ENCODE results near the gene RASSF4.

RASSF4 gene, protein sequence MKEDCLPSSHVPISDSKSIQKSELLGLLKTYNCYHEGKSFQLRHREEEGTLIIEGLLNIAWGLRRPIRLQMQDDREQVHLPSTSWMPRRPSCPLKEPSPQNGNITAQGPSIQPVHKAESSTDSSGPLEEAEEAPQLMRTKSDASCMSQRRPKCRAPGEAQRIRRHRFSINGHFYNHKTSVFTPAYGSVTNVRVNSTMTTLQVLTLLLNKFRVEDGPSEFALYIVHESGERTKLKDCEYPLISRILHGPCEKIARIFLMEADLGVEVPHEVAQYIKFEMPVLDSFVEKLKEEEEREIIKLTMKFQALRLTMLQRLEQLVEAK

DNA sequence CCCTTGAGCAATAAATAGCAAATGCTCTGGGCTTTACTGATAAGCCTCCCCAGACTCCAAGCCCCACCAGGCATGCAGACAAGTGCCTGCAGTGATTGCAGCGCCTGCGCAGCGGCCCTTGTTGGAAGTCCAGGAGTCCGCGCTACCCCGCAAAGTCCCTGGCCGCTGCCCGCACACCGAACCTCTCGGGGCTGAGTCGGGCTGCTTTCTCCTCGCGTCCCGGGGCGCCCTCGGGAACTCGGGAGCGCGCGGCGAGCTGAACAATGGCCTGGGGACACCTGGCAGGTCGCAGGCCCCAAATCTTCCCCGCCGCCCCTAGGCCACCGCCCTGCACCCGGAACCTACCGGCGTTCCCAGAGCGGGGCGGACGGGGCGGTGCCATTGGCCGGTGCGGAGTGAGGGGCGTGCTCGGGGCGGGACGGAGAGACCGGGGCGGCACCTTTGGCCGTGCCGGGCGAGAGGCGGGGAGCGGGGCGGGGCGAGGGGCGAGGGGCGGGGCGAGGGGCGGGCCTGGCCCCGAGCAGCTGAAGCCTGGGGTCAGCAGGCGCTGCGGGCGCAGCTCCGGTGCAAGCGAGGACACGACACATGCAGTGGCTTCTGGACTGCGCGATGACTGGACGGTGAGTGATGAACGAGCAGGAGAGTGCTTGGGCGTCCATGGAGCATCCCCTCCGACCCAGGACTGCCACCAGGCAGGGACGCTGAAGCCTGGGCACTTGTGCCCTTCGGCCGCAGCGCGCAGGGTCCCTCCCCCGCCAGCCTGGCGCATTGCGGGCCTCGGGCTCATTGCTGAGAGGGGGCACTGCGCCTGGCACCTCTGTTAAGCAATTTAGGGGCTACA is at the start of gene RASSF4:
Gene RASSF4, plus strand, starts transcription at position 556 of the 841 bp plus-strand sequence. CDS start 10,401 bp downstream, outside the sequence.
- peak; percentile 81 for DNase-seq (ENCODE audit: low read depth)

DNA sequence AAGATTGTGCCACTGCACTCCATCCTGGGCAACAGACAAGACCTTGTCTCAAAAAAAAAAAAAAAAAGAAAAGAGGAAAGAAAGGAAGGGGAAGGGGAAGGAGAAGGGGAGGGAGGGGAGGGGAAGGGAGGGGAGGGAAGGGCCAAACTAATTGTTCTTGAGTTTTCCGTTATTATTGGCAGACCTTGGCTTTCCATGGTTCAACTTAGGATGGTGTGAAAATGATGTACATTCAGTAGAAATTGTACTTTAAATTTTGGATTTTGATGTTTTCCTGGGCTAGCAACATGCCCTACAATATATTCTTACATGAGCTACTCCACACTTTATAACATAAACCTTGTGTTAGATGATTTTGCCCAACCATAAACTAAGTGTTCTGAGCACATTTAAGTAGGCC is 49.7 kb upstream of the RASSF4 start:
- no peak for DNase-seq (ENCODE audit: low read depth)

DNA sequence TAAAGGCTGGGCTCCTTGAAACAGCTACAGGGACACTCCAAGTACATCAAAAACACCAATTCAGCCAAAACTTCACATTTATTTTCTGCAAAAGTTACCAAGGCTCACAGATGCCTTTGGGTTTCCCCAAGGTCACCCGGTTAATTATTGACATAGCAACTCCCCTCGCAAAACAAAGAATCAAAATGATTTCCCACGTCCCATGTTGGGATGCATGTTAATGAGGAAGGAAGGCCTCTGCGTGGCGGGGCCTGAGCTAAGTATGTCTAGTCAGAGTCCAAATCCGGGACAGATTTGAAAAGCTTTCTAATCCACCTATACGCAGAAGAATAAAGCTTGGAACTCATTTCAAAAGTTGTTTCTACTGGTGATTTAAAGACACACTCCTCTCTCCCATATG is 49.0 kb upstream of the RASSF4 start:
- DNase-seq (ENCODE audit: low read depth), result no peak

DNA sequence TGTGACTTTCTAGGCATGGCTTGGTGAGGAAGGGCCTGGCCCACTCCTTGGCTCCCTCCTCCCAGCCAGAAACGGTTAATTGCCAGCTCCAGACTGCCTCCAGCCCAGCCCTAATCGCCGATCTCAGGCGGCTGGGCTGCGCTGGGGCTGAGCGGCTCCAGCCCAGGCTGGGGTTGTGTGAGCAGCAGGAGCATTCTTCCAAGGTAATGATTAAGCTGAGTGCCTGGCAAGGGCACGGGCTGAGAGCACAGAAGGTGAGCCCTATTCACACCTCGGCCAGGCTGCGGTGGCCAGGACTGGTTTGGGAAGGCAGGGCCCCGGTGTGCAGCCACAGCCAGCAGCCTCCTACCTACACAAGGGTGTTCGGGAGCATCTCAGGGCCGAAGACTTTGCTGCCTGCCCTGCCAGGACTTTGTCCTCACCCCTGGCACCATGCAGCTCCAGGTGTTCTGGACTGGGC is 48.5 kb upstream of the RASSF4 start, which contains the start of gene TMEM72:
Gene TMEM72, plus strand, starts transcription at position 257 of the 460 bp plus-strand sequence. Its CDS starts 176 bp downstream, at position 433.
- no peak for DNase-seq (ENCODE audit: low read depth)

DNA sequence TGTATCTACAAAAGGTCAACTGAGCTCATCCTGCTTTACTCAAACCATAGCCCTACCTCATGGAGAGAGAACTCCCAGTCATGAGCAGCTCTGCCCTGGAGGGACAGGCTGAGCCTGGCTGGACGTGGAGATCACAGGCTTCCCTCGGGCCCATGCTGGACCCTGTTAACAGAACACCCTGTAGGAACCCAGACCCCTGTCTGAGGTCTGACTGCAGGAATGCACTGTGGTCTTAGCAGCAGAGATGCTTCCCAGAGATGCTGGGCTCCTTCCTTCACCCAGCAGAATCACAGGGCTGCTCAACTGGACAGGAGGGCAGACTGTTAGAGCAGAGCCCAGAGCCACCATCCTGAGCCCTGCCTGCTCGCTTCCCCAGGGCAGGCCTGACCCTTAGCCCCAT is 47.7 kb upstream of the RASSF4 start:
- DNase-seq (ENCODE audit: low read depth), result no peak

DNA sequence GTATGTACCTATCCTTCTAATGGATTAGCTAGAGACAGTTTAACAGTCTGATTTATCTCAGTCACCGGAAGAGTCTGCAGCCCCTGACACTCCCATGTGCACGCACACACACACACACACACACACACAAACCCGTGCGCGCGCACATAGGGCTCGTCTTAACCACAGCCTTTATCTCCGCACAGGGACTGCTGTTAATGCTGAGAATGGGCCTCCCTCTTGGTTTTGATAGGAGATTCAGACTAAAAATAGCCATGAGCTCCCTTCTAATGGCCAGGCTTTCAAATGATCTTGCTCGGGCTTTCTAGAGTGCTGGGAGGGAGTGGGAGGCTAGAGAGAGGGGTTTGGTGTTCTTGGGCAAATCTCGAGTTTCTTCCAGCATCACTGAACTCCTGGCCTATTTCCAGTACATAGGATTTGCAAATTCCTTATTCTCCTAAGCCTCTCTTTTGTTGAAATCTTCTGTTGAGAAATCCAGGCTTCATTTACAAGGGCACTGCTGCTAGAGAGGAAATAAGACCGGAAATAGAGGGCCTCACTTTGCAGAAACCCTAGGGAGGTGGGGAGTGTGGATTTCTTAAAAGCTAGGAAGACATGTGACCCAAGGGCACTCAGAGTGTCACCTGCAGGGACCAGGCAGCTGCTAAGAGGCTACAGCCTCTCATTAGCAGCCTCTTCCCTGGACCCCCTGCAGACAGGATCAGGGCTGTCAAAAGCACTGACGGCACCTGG is 46.1 kb upstream of the RASSF4 start:
- no peak for DNase-seq (ENCODE audit: low read depth)

DNA sequence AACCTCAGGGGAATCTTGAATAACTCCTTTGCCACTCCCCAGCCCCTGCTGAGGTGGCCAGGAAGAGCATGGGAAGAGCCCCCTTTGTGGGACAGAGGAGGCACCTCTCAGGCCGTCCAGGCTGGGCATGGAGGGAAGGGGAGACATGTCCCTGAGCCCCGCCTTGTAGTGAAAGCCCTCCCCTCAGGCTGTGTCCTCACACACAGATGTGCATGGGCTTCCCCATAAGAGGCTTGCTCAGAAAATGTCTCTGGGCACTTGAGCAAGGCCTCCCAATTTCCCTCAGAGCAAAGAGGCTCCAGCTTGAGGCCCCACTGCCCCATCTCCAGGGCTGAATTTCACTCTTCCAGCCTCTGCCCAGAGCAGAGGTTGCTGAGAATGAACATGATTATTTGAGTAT is 44.7 kb upstream of the RASSF4 start:
- no peak for DNase-seq (ENCODE audit: low read depth)

DNA sequence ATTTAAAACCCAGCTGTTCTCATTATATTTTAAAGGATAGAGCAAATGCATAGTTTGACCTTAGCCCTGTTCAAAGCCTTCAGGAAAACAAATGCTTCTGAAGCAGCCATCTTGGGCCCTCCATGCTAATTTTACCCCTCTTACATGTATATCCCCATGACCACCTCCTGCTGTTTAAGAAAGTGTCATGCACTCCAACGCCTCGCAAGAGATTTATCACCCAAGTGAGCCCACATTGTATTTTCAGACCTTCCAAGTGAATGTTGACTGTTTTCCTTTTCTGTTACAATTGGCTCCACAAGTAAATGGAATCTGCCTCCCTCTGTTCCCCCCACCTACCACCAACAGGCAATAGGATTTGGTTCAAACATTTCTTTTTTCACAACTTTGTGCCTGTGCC is 43.2 kb upstream of the RASSF4 start:
- no peak for DNase-seq (ENCODE audit: low read depth)

DNA sequence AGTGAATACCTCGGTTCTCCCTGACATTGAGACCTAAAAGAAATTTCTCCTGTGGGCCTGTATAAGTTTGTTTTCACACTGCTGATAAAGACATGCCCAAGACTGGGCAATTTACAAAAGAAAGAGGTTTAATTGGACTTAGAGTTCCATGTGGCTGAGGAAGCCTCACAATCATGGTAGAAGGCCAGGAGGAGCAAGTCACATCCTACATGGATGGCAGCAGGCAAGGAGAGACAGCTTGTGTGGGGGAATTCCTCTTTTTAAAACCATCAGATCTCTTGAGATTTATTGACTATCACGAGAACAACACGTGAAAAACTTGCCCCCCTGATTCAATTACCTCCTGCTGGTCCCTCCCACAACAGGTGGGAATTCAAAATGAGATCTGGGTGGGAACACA is 41.8 kb upstream of the RASSF4 start:
- DNase-seq (ENCODE audit: low read depth), result no peak

DNA sequence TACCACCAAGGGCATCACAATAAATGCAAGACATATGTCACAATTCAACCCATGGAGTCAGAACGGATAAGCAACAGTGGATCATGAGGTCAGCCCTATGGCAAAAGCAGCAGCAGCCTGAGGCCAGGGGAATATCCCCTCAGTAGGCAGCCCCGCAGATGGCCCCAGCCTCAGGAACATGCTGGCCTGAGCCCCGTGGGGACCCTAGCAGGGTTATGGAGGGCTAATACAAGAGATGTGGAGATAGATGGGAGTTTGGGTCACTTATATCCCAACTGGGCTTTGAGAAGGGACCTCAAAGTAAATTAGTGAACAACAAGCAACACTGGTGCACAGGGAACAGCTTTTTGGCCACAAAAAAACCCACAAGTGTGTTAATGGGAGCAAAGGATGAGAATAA is 39.4 kb upstream of the RASSF4 start:
- DNase-seq (ENCODE audit: low read depth), result no peak

DNA sequence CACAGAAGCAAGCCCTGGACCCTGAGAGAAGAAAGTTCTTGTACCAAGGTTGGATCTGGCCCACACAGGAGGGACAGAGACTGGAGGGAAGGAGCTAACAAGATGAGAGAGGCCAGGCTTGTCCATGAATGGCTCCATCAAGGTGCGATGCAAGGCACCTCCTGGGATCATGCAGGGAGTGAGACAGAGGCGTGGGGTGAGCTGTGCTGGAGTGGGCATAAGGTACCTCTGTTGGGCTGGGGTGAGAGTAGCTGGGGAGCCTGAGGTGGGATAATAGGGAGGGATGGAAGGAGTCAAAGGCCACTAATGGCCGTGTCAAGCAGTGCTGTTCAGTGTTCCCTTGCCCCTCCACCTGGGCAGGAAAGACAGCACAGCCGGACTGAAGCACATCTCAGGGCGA is 38.5 kb upstream of the RASSF4 start:
- no peak for DNase-seq (ENCODE audit: low read depth)

DNA sequence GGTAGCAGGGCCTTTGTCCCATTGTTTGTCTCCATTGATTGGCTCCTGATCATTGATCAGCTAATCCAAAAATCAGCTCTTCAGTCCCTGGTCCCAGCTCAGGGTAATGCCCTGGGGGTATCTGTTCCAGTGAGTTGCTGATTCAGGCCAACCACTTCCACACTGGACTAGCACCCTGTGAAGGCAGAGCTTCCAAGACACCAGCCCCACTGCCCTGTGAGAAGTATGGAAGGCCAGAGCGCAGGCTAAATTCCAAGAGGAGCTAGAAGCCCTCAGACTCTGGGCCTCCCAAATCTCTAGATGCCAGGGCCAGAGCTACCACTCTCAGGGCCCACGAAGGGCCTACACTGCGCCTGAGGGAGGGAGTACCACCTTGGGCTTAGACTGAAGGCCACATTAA is 38.1 kb upstream of the RASSF4 start:
- no peak for DNase-seq (ENCODE audit: low read depth)

DNA sequence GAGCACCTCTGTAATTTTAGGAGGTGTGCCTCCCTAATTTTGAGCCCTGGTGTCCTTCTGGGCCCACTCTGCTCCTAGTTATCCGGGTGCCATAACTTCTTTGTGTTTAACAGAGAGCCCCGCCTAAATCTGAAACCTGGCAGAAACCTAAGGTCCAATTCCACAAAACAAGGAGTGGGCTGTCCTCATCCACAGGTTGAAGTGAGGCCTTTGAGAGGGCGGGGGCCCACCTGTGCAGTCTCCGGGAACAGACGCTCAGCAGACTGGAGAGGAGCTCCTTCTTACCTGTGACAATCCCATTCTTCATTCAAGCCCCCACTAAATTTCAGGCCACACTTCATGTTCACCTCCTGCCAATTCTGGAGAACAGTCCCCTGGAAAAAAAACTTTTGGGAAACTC is 37.6 kb upstream of the RASSF4 start:
- DNase-seq (ENCODE audit: low read depth), result no peak

DNA sequence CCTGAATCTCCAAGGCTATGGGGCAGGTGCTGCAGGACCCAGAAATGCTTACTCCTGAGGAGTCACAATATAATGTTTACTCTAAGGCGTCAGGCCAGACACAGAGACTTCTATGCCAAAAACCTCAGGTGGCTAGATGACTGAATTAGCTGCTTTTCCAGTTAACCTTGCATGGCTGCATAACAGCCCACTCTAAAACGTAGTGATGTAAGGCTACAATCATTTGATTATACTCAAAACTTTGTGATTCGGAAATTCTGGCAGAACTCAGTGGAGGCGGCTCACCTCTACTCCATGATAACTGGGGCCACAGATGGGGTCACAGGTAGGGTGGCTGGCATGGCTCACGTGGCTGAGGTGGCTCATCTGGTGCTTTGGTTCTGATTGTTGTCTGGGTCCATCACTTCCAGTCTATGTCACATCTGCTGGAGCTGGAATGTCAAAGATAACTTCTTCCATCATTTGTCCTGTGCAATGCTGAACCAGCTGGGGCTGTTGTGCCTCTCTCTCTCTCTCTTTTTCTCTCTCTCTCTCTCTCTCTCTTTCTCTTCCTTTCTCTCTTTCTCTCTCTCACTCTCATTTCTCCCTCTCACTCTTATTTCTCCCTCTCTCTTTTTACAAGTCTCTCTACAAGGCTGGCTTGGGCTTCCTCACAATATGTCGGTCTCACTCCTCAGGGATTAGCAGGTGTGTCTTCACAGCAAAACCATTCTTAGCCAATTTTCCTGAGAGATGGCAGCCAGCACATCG is 36.6 kb upstream of the RASSF4 start:
- DNase-seq (ENCODE audit: low read depth), result no peak

DNA sequence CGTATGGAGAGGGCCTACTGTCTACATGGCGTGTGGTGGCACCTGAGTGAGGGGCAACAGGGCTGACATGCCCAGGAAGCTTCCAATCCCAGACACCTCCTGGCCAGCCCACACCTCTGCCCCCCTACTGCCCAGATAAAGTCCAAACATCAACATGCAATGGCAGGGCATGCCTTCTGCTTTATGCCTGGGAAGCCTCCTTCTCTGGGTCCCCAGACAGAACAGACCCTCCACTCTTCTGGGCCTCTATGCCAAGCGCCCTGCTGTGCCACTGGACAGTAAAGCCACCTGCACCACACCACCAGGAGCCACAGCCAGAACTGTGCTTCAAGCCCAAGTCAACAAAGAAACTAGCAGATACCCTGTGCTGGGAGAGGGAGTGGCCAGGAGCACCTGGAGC is 36.0 kb upstream of the RASSF4 start:
- DNase-seq (ENCODE audit: low read depth), result no peak

DNA sequence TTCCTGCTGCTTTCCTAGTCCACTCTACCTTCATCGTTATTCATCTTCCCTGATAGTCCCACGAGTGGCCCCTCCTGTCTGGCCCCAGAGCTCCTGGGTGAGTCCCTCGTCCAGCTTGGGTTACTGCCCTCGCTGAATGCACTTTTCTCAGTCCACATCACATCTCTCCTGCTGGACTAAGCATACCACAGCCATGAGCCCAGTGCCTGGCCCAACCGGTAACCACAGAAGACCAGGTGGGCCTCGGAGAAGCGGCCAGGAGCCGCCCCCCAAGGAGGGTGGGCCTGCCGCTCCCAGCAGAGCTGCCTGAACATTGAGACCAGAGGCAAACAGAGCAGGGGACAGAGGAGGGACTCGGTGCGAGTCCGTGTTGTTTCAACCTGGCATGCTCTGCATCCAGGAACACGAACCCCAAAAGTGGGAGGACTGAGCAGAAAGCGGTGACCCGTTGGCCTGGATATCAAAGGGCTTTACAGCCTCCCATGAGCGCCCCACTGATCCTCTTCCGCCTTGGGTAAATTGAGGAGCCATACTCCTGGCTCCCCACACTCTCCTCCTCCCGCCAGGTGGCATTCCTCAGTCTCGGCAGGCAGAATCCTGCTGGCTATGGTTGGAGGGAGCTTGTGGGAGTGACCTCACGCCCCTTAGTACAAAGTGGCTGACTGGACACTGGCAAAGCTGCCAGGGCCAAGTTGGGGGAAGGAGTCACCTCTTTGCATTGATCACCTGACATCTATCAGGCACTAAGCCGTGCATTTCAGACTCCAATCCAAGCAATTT is 35.2 kb upstream of the RASSF4 start:
- DNase-seq (ENCODE audit: low read depth), result no peak

DNA sequence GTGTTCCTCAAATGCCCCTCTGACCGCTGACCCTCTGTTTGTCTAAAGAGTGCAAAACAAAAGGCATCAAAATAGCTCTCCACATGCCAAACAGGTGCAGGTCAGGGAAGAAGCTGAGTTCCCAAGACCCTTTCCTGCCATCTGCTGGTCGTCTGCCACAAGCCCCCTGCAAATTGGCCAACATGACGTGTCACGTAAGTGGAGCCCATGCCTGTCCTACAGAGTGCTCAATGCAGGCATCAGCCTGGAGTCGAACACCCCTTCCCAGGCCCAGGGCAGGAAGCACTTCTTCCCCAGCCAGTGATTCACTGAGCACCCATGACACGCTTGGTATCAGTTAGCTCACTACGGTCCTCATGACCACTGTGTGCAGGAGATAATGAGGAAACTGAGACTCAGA is 34.4 kb upstream of the RASSF4 start:
- no peak for DNase-seq (ENCODE audit: low read depth)

DNA sequence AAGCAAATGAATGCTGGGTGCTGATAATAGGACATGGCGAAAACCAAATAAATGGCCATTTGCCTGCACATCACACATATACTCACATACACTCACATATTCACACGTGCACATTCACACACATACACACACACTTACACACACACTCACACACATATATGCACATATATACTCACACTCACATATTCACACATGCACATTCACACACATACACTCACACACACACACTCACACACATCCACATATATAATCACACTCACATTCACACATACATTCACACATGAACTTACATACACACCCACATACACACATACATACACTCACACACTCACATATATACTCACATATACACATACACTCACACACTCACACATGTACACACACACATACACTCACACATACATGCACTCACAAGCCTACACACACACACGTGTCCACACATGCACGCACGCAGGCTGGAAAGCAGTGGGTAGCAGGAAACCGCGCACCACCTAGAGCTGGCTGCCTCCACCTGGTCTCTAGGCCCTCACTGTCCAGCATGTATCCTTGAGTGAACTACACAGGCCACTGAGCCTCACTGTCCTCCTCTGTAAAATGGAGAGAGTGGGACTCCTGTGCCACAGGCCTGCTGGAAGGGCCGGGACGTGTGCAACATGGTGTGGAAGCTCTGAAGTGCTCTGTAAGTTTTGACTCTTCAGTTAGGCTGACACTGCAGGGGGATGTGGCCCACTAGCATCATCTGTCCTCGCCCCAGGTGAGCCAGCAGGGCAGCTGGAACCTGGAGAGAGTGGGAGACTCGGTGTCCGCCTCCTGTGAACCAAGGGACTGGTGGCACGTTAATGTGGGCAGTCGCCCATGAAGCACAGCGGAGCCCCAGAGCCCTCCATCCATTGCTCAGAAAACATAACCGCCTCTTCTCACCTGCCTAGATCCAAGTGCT is 33.5 kb upstream of the RASSF4 start:
- no peak for DNase-seq (ENCODE audit: low read depth)

DNA sequence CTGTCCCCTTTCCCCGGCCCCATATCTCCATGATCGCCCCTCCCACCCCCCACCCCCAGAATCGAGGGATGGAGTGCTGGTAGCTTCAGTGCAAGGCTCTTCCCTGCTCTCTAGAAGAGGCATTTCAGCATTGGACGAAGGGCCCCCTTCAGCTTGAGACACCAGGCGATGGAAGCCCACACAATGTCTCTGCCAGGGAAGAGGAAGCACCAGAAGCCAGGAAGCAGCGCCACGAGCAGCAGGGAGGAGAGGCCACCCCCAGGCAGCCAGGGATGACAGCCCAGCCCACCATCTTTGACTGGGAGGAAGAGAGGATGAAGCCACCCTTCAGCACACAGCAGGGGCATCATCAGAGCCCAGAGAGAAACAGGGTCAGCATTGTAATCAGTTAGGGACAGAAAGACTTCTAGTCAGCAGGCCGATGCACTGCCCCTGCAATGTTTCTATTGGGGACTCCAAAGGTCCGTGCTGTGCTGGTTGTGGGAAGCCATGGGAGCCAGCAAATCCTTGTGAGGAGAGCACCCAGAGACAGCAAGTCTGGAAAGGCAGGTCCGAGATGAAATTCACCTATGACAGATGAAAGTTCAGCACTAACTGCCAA is 32.8 kb upstream of the RASSF4 start:
- DNase-seq (ENCODE audit: low read depth), result no peak

DNA sequence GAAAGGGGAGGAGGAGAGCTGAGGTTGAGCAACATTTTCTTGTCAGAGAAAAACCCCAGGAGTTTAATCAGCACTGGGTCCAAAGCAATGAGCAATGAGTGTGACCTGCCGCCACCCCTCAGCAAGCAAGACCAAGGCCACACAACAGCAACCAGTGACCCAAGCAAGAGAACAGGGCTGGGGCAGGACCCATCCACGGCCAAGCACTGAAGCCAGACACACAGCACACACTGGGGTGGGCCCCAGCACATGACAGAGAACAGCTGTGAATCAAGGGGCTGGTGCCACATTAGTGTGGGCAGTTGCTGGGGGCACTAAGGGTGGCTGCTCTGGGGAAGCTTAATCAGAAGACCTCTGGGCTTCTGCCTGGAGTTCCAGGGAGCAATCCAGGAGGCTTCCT is 32.2 kb upstream of the RASSF4 start:
- DNase-seq (ENCODE audit: low read depth), result no peak
